CD4-positive, alpha-beta T cell treated with Interleukin-6 at 100 ng/mL for 8 hours (primary cell): ENCODE data around the gene GABRG3.

Experiments used
- DNase-seq: peaks from one replicate; pipeline ENCODE4 v3.0.0-alpha.2; 2020; ENCODE audit warnings: mixed read lengths, low spot score

The GABRG3 gene

GRCh38 chr15:26970712-26971210 lies at the start of gene GABRG3:
Gene GABRG3 (plus strand): TSS chr15:26971181.
- no peak for DNase-seq

GRCh38 chr15:26921433-26921832 lies 49.5 kb upstream of the GABRG3 start:
- DNase-seq, result no peak

GRCh38 chr15:26926081-26926480 lies 44.9 kb upstream of the GABRG3 start:
- DNase-seq, result no peak

- no peak for DNase-seq
These were observed 42.9 kb upstream of the GABRG3 start for GRCh38 chr15:26928051-26928450.

GRCh38 chr15:26929588-26929987 lies 41.4 kb upstream of the GABRG3 start:
- DNase-seq, result no peak

GRCh38 chr15:26934848-26935247 lies 36.1 kb upstream of the GABRG3 start:
- no peak for DNase-seq

GRCh38 chr15:26935322-26935721 lies 35.7 kb upstream of the GABRG3 start:
- DNase-seq, result no peak

- no peak for DNase-seq
These were observed 34.5 kb upstream of the GABRG3 start for GRCh38 chr15:26936502-26936901.

GRCh38 chr15:26937134-26937533 lies 33.8 kb upstream of the GABRG3 start:
- DNase-seq, result no peak

GRCh38 chr15:26939398-26939797 lies 31.6 kb upstream of the GABRG3 start:
- no peak for DNase-seq

- DNase-seq, result no peak
These were observed 29.5 kb upstream of the GABRG3 start for GRCh38 chr15:26941489-26941888.

- no peak for DNase-seq
These were observed 27.1 kb upstream of the GABRG3 start for GRCh38 chr15:26943866-26944265.

- DNase-seq, result no peak
These were observed 25.9 kb upstream of the GABRG3 start for GRCh38 chr15:26945046-26945445.

- no peak for DNase-seq
These were observed 21.0 kb upstream of the GABRG3 start for GRCh38 chr15:26950001-26950400.

- no peak for DNase-seq
These were observed 16.6 kb upstream of the GABRG3 start for GRCh38 chr15:26954403-26954802.

GRCh38 chr15:26967719-26968269 lies 3.2 kb upstream of the GABRG3 start:
- no peak for DNase-seq

GRCh38 chr15:26968806-26969205 lies 2.2 kb upstream of the GABRG3 start:
- DNase-seq, result no peak

GRCh38 chr15:26971271-26972018 lies 464 bp downstream of the GABRG3 start:
- no peak for DNase-seq

- no peak for DNase-seq
These were observed 1.7 kb downstream of the GABRG3 start for GRCh38 chr15:26972636-26973035.

GRCh38 chr15:26974120-26974780 lies 3.3 kb downstream of the GABRG3 start:
- no peak for DNase-seq

- DNase-seq, result no peak
These were observed 10.5 kb downstream of the GABRG3 start for GRCh38 chr15:26981492-26981891.

GRCh38 chr15:26983822-26984221 lies 12.8 kb downstream of the GABRG3 start:
- DNase-seq, result no peak

- DNase-seq, result no peak
These were observed 14.1 kb downstream of the GABRG3 start for GRCh38 chr15:26985050-26985449.
